Gastroesophageal sphincter (tissue), 4 donors: ENCODE data around the gene DGUOK. TPM values are rescaled to one million over a fixed set of nuclear protein-coding genes. Genes with fewer than 3 reads are reported as not detected.

ENCODE experiments used
- ATAC-seq: fragments of 150-250 bp; one replicate; pipeline ENCODE4 v1.9.1; 2016; ENCODE audit warnings: mild to moderate bottlenecking, moderate library complexity
- H3K27ac ChIP-seq, 4 donors: fragments of 200-600 bp; sonication (generic) in 3 of 4; 1 replicate in 3 of 4; 2 replicates in 1 of 4; pipeline ENCODE4 v1.5.1; 2016 to 2019
- H3K27me3 ChIP-seq: fragments of 200-600 bp; sonication (generic); one replicate; pipeline ENCODE4 v1.5.1; 2019
- H3K36me3 ChIP-seq, 2 donors: fragments of 200-600 bp; sonication (generic); one replicate each; pipeline ENCODE4 v1.5.1; 2019; ENCODE audit warnings: control low read depth in 1 of 2
- H3K4me1 ChIP-seq, 3 donors: fragments of 200-600 bp; sonication (generic); 1 replicate in 2 of 3; 2 replicates in 1 of 3; pipeline ENCODE4 v1.5.1; 2016 to 2019; ENCODE audit warnings: control low read depth in 2 of 3
- H3K4me3 ChIP-seq, 2 donors: fragments of 200-600 bp; sonication (generic); one replicate each; pipeline ENCODE4 v1.5.1; 2019; ENCODE audit warnings: mild to moderate bottlenecking in 1 of 2, moderate library complexity in 1 of 2
- H3K9me3 ChIP-seq, 3 donors: fragments of 200-600 bp; sonication (generic); one replicate each; pipeline ENCODE4 v1.5.1; 2017 to 2019; ENCODE audit warnings: control low read depth in 2 of 3
- CTCF ChIP-seq, 4 experiments: fragments of 200-600 bp in 2 of 4; fragments of 450-650 bp in 2 of 4; sonication (generic) in 1 of 4; IDR thresholded peaks; one replicate each; pipeline ENCODE4 v1.5.1; 2017 to 2019; ENCODE audit warnings: antibody characterized with exemption in 4 of 4, mild to moderate bottlenecking in 2 of 4, moderate library complexity in 2 of 4
- EP300 ChIP-seq: sonication (generic); formaldehyde crosslinking; IDR thresholded peaks from one replicate; pipeline ENCODE4 v1.6.1; 2017; ENCODE audit warnings: antibody characterized with exemption, mild to moderate bottlenecking
- POLR2A ChIP-seq, 2 donors: fragments of 450-650 bp; IDR thresholded peaks; one replicate each; pipeline ENCODE4 v1.6.1; 2017; ENCODE audit warnings: antibody characterized with exemption in 2 of 2, mild to moderate bottlenecking in 2 of 2, moderate library complexity in 1 of 2
- POLR2AphosphoS5 ChIP-seq: sonication (generic); formaldehyde crosslinking; IDR thresholded peaks from one replicate; pipeline ENCODE4 v1.6.1; 2017; ENCODE audit warnings: antibody characterized with exemption
- WGBS, 2 donors: methylation state at CpG; one replicate each; pipeline ENCODE4 v1.1.5; 2018; ENCODE audit warnings: low coverage in 1 of 2; 5-methylcytosine and 5-hydroxymethylcytosine counted together
- total RNA-seq, 4 donors: library from RNA; depleted of rRNA; stranded (reverse); fragments of >200 nt; gene quantifications; one replicate each; pipeline ENCODE4 v1.1.0, GENCODE V29; 2016

DGUOK gene
- total RNA-seq, 4 donors from 2014 or later: 32.6 to 61.3 (median 38.6) TPM

GRCh38 chr2:73927344-73927743, 664 bp downstream of the DGUOK start:
- Histone ChIP-seq H3K27me3 (no peaks in the 10 kb centered on the region), H3K27ac (peak overlapping the region; percentile 90 to 98 (median 96)), H3K4me1 (peaks cover 6 to 58% (median 11%) of the 10 kb centered on the region in 3 donors), H3K36me3 (peaks cover 0 to 6% of the 10 kb centered on the region in 2 donors), H3K9me3 (no peaks in the 10 kb centered on the region), H3K4me3 (peak overlapping the region; percentile 69 to 81)
- TF ChIP-seq CTCF (IDR thresholded peaks at IDR 0.05) (no peak), POLR2AphosphoS5 (no peak), EP300 (no peak), POLR2A (IDR thresholded peaks at IDR 0.05) (no peak)
- WGBS, 2 donors: 11 to 17% methylated on average over 6 of the region's 6 CpGs
- no peak for ATAC-seq

GRCh38 chr2:73928963-73929347, 2.3 kb downstream of the DGUOK start:
- WGBS, 2 donors: 67 to 100% methylated on average over 2 of the region's 2 CpGs
- H3K27ac ChIP-seq: no peak overlapping the region
- H3K4me1 ChIP-seq: peaks cover 6 to 74% (median 11%) of the 10 kb centered on the region in 3 donors
- no peaks in the 10 kb centered on the region for H3K27me3 ChIP-seq
- ATAC-seq: no peak
- H3K36me3 ChIP-seq: peaks cover 0 to 8% of the 10 kb centered on the region in 2 donors
- H3K9me3 ChIP-seq: no peaks in the 10 kb centered on the region
- H3K4me3 ChIP-seq: no peak overlapping the region
- TF ChIP-seq POLR2A (IDR thresholded peaks at IDR 0.05): no peak
- TF ChIP-seq CTCF (IDR thresholded peaks at IDR 0.05): no peak
- no peak for TF ChIP-seq POLR2AphosphoS5
- TF ChIP-seq EP300: no peak

- H3K9me3 ChIP-seq: no peaks in the 10 kb centered on the region
- H3K36me3 ChIP-seq: peaks cover 0 to 8% of the 10 kb centered on the region in 2 donors
- no peaks in the 10 kb centered on the region for H3K27me3 ChIP-seq
- 53 to 77% methylated on average over 1 to 2 of the region's 2 CpGs for WGBS, 2 donors
- no peak overlapping the region for H3K27ac ChIP-seq
- peaks cover 6 to 79% (median 11%) of the 10 kb centered on the region in 3 donors for H3K4me1 ChIP-seq
- no peak overlapping the region for H3K4me3 ChIP-seq
- no peak for TF ChIP-seq EP300
- no peak for TF ChIP-seq POLR2A (IDR thresholded peaks at IDR 0.05)
- no peak for TF ChIP-seq POLR2AphosphoS5
- TF ChIP-seq CTCF (IDR thresholded peaks at IDR 0.05): no peak
- ATAC-seq: no peak
These were observed 3.7 kb downstream of the DGUOK start for GRCh38 chr2:73930386-73930785.

GRCh38 chr2:73931531-73932500, 5.1 kb downstream of the DGUOK start:
- TF ChIP-seq CTCF (IDR thresholded peaks at IDR 0.05) (no peak), EP300 (no peak), POLR2AphosphoS5 (no peak)
- 79 to 82% methylated on average over 4 to 7 of the region's 7 CpGs for WGBS, 2 donors
- Histone ChIP-seq H3K27ac (no peak overlapping the region), H3K36me3 (peaks cover 0 to 10% of the 10 kb centered on the region in 2 donors), H3K4me1 (peaks cover 6 to 78% (median 11%) of the 10 kb centered on the region in 3 donors), H3K4me3 (no peak overlapping the region), H3K27me3 (no peaks in the 10 kb centered on the region), H3K9me3 (no peaks in the 10 kb centered on the region)
- ATAC-seq: no peak

GRCh38 chr2:73933194-73933593, 6.5 kb downstream of the DGUOK start:
- Histone ChIP-seq H3K27me3 (no peaks in the 10 kb centered on the region), H3K4me1 (peaks cover 3 to 70% (median 9%) of the 10 kb centered on the region in 3 donors), H3K36me3 (peaks cover 0 to 12% of the 10 kb centered on the region in 2 donors), H3K27ac (no peak overlapping the region), H3K4me3 (no peak overlapping the region), H3K9me3 (no peaks in the 10 kb centered on the region)
- no peak for ATAC-seq
- WGBS, 2 donors: 90 to 94% methylated on average over 2 to 3 of the region's 3 CpGs
- TF ChIP-seq CTCF (IDR thresholded peaks at IDR 0.05): no peak
- TF ChIP-seq POLR2A (IDR thresholded peaks at IDR 0.05): no peak
- no peak for TF ChIP-seq EP300
- no peak for TF ChIP-seq POLR2AphosphoS5
